Glutamatergic neuron (in vitro differentiated cells): Measurements from ENCODE around the gene BCAP29. TPM values are rescaled to one million over a fixed set of nuclear protein-coding genes. Genes with fewer than 3 reads are reported as not detected.

Experiments used
- DNase-seq: peaks from one replicate; pipeline ENCODE4 v3.0.0; 2022
- H3K27ac Mint-ChIP-seq: one replicate; pipeline ENCODE4 v1.8.0; 2020; ENCODE audit warnings: mild to moderate bottlenecking, mixed read lengths, inconsistent platforms; ENCODE audit not compliant: unreplicated experiment
- H3K27me3 Mint-ChIP-seq: one replicate; pipeline ENCODE4 v1.8.0; 2020; ENCODE audit warnings: mild to moderate bottlenecking, moderate library complexity, mixed read lengths, inconsistent platforms; ENCODE audit not compliant: unreplicated experiment
- H3K36me3 Mint-ChIP-seq: one replicate; pipeline ENCODE4 v1.8.0; 2020; ENCODE audit warnings: mild to moderate bottlenecking, mixed read lengths, inconsistent platforms; ENCODE audit not compliant: unreplicated experiment
- H3K4me1 Mint-ChIP-seq: one replicate; pipeline ENCODE4 v1.8.0; 2020; ENCODE audit warnings: mild to moderate bottlenecking, low read depth, mixed read lengths, inconsistent platforms; ENCODE audit not compliant: unreplicated experiment
- H3K4me3 Mint-ChIP-seq: one replicate; pipeline ENCODE4 v1.8.0; 2020; ENCODE audit warnings: mild to moderate bottlenecking, mixed read lengths, inconsistent platforms; ENCODE audit not compliant: unreplicated experiment
- H3K9me3 Mint-ChIP-seq: one replicate; pipeline ENCODE4 v1.8.0; 2020; ENCODE audit warnings: mild to moderate bottlenecking, moderate library complexity, mixed read lengths, inconsistent platforms; ENCODE audit not compliant: unreplicated experiment
- CTCF ChIP-seq: fragments of 200-600 bp; sonication (generic); IDR thresholded peaks from one replicate; pipeline ENCODE4 v1.5.0; 2021; ENCODE audit not compliant: partially characterized antibody, unreplicated experiment
- total RNA-seq: library from RNA; stranded (reverse); fragmentation: NEBNext Ultra II Directional; extraction: Animal tissue kit (Norgen Biotek cat#: 25700); gene quantifications from one replicate; pipeline ENCODE4 v1.2.1, GENCODE V29; 2021; ENCODE audit not compliant: unreplicated experiment

Gene BCAP29
- total RNA-seq, 1 donor from 2014 or later = 30.1 TPM

DNA sequence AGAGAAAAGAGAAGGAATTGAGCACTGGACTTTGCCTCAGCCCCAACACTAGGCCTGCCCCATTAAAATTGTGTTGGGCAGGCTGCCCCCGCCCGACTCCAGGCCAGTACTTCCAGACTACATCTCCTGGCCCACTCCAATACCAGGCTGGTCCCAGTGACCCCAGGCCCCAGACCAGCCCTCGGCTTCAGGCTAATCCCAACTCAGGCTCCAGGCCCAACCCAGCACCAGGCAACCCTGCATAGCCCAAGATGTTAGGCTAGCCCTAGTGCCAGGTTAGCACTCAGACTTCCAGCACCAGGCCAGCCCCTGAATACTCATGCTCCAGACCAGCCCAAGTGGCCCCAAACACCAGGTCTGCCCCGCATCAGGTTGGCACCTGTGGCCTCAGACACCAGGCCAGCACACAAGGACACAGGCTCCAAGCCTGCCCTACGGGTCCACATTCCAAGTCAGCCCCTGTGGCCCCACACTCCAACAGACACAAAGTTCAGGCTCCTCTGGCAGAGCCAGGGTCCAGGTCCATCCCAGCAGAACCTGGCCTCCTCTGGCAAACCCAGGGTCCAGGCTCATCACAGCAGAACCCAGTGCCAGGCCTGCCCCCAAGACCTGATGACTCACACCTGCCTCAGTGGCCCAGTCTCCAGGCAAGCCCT is 36.6 kb upstream of the BCAP29 start:
- Mint-ChIP-seq H3K27me3 (no peaks in the 10 kb centered on the region), H3K4me1 (no peaks in the 10 kb centered on the region), H3K9me3 (peaks cover 4% of the 10 kb centered on the region), H3K36me3 (peaks cover 30% of the 10 kb centered on the region), H3K27ac (no peak overlapping the region), H3K4me3 (no peak overlapping the region)
- DNase-seq = no peak
- TF ChIP-seq CTCF = no peak

- H3K27me3 Mint-ChIP-seq = no peaks in the 10 kb centered on the region
- no peak overlapping the region for H3K4me3 Mint-ChIP-seq
- no peak overlapping the region for H3K27ac Mint-ChIP-seq
- TF ChIP-seq CTCF = no peak
- H3K36me3 Mint-ChIP-seq = peaks cover 30% of the 10 kb centered on the region
- peaks cover 4% of the 10 kb centered on the region for H3K9me3 Mint-ChIP-seq
- H3K4me1 Mint-ChIP-seq = no peaks in the 10 kb centered on the region
- no peak for DNase-seq
These were observed 35.0 kb upstream of the BCAP29 start for GRCh38 chr7:107544848-107545591.

DNA sequence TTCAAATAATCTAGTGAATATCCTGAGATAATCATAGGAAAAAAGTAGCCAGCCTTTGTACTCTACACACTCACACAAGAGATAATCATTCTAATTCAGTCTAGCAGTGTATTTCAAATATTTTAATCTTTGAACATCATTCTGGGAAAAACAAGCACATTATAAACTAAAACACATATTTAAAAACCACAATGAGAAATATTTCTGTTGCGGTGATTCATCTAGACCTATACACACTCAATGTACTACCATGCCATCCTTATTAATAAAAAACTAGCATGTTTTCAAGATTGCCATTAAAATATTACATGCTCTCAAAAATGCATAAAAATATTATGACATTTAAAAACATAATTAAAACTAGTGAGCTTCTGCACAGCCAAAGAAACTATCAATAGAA is 28.1 kb upstream of the BCAP29 start:
- no peak overlapping the region for H3K4me3 Mint-ChIP-seq
- no peaks in the 10 kb centered on the region for H3K9me3 Mint-ChIP-seq
- H3K4me1 Mint-ChIP-seq = no peaks in the 10 kb centered on the region
- no peak overlapping the region for H3K27ac Mint-ChIP-seq
- H3K36me3 Mint-ChIP-seq = peaks cover 3% of the 10 kb centered on the region
- H3K27me3 Mint-ChIP-seq = no peaks in the 10 kb centered on the region
- no peak for DNase-seq
- no peak for TF ChIP-seq CTCF

DNA sequence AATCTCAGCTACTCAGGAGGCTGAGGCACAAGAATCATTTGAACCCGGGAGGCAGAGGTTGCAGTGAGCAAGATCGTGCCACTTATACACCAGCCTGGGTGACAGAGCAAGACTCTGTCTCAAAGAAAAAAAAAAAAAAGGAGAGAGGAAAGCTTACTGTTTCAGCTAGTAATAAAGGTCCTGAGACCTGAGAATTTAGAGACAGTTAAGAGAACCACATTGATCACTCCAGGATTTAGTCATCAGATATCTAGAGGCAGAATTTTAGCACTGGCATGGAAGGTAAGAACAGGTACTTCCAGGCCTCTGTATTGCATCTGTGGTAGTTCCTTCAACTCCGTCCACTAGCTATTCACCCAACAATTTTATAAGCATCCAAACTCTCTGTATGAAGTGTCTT is 24.2 kb upstream of the BCAP29 start:
- no peaks in the 10 kb centered on the region for H3K4me1 Mint-ChIP-seq
- no peaks in the 10 kb centered on the region for H3K9me3 Mint-ChIP-seq
- no peaks in the 10 kb centered on the region for H3K27me3 Mint-ChIP-seq
- H3K36me3 Mint-ChIP-seq = no peaks in the 10 kb centered on the region
- TF ChIP-seq CTCF = no peak
- DNase-seq = no peak
- no peak overlapping the region for H3K27ac Mint-ChIP-seq
- no peak overlapping the region for H3K4me3 Mint-ChIP-seq

DNA sequence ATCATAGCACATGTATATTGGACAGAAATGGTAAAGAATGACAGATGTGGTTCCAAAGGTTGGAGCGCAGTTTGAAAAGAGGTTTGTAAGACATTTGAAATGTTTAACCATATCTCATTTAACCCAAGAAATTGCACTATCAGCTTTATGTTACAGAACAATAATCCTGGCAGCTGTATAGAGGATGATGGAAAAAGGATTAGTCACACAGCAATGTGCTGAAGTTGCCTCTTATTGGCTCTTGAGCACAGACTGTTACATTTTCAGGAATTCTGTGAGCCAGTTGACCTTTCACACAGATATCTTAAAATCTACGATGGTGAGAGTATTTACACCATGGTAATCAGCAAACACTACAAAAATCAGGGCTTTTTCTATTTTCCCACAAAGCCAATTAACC is 20.2 kb upstream of the BCAP29 start:
- no peaks in the 10 kb centered on the region for H3K36me3 Mint-ChIP-seq
- peaks cover 2% of the 10 kb centered on the region for H3K9me3 Mint-ChIP-seq
- peaks cover 4% of the 10 kb centered on the region for H3K4me1 Mint-ChIP-seq
- H3K4me3 Mint-ChIP-seq = no peak overlapping the region
- TF ChIP-seq CTCF = no peak
- no peak for DNase-seq
- H3K27ac Mint-ChIP-seq = no peak overlapping the region
- peaks cover 3% of the 10 kb centered on the region for H3K27me3 Mint-ChIP-seq
